Cerebellar nuclear complex (tissue), 1 donor: ENCODE measurements around the gene BIN1.

Experiments
- DNase-seq, 2 experiments: peaks; one replicate each; lab custom pipeline; 2025; lab: John Stamatoyannopoulos, UW

The BIN1 gene

DNA sequence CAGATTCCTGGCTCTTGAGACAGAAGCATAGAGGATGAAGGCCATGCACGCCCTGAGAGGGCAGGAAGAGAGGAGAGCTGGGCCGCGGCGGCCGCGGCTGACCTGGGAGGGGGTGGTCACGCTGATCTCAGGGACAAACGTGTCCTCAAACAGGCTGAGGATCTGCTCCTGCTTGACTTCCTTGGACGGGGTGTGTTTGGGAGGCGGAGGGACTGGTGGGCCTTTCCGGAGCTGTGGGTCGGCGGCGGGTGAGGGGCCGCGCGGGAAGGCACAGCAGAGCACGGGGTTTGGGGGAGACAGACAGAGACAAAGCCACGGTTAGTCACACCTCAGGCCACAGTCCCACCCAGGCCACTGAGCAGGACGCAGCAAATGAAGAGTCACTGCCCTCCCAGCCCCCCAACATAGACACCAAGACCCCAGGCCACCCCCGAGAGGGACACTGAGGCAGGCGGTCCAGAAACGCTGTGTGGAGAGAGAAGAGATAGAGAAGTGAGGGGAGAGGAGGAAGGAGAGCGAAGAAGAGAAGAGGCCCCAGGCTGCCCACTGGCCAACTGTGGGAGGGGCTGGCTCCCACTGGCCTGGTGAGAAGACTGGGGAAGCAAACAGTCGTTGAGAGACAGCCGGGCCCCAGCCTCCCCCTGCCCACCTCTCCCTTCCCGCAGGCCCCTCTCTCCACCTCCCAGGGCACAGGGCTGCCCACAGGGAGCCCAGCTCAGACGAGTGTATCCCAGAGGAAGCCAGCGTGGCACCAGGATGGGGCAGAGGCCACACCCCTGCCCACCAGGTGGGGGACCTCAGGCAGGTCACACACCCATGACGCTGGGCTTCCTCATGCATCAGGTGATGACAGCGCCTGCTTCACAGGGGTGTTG, 49.3 kb downstream of the BIN1 start:
- DNase-seq, result no peak

GRCh38 chr2:127056631-127057370, 50.2 kb downstream of the BIN1 start:
- DNase-seq, result no peak

DNA sequence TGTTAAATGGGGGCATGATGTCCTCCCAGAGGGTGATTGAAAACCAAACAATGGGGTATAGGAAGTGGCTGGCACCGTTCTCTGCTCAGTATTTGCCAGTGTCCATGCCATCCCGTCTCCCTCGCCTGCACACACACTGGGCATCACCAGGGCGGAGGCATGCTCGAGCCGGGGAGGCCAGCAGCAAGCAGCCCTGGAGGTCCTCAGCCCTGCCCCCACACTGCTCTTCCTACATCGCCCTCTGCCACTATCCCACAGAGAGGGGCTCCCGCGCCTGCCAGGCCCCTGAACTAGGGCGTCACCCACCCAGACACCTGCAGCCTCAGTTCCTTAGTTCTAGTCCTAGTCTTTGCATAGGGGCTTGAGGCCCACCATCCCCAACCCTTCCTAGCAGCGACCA, 50.9 kb downstream of the BIN1 start:
- no peak for DNase-seq

GRCh38 chr2:127055786-127056076, 51.2 kb downstream of the BIN1 start:
- no peak for DNase-seq

DNA sequence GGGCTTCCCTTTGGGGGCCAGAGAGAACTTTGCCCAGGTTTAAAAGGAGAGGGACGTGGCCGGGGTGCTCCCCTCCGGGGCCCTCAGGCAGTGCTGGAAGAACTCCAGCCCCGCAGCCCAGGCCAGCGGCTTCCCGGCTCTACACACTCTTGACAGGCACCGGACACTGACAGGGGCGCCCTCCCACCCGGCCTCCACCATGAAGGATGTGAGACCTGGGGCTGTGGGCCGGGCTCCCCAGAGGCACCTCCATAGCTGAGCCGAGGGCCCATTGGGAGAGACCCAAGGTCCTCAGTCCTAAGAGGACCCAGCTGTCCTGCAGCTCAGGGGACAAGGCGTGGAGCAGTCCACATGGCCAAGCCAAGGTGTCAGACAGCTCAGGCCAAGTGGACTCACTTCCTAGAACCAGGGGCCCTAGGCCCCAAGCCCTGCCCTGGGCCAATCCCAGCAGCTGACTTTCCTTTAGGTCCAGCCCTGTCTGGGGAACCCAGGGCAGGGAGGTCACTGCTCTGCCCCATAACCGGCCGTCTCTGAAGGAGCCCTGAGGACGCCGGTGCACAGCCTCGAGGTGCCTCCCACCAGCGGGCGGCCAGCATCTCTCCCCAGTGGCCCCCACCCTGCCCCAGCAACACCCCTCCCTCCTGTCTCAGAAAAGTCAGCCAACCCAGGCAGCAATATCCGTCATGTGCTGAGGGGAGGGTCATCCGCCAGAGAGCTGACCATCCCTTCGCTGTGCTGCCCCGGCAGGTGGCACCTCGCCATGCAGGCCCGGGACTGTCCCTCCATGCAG, 51.8 kb downstream of the BIN1 start:
- no peak for DNase-seq

- no peak for DNase-seq
These were observed 52.4 kb downstream of the BIN1 start for GRCh38 chr2:127054604-127054930.

GRCh38 chr2:127053731-127054603, 53.0 kb downstream of the BIN1 start:
- no peak for DNase-seq

DNA sequence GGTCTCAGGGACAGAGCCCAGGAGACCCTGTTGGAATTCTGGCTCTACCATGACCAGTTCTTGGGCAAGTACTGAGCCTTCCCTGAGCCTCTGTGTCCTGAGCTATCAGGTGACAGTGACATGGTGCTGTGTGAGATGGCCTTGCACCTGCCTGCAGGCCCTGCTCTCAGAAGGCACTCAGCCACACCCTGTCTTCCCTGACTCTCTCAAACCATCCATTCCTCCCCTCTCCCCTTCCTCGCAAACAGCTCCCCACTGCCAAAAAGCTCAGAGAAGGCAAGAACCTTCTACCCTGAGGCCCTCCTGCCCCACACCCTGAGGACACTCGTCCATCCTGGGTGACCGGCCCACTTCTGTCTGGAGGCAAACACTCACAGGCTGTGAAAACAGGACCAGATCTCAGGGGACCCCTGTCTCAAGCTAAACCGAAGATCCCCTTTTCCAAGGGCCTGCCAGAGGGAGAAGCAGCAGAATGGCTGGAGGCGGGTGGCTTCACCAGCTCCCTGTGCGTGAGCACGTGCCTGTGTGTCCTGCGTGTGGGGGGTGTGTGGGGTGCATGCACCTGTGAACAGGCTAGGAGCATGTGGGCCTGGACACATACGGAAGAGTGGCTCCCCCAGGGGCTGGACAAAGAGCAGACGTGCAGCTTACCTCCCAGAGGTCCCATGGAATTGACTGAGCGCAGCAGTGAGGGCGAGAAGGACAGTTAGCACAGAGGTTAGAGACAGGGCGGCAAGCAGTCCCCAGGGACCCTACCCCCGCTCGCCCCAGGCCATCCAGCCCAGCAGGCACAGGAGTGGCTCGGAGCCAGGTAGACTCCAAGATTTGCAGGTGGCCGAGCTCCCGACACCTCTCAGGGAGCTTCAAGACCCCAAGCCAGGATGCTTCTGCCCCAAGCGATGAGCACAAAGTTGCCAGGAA, 53.9 kb downstream of the BIN1 start:
- DNase-seq, result no peak

DNA sequence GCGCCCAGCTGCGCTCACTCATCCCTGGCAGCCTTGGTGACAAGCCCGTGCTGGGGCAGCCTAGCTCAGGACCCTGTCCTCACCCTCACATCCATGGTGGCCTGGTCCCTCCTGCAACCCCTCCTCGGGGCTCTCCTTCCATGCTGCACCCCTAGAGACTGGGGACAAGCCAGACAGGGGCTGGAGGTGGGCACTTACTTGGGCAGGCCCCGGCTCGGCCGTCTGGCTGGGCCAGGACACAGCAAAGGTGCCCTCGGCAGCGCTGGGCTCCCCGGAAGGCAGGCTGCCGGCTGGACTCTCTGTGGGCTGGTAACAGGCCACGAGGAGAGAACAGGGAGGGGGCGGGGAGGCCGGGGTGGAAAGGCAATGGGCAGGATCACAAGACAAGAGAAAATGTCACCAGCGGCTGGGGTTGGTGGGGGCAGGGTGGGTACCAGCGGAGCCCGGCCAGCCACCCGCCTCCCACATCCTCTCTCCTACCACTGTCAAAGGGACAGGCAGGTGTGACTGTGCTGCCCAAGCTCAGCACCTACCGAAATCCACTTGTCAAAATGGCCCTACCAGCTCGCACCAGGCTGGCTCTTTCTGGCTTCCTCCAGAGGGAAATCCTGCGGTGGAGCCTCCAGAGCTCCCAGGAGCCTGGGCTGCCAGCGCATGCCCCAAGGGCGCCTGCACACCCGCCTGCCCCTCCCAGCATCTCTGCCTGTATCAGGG, 54.7 kb downstream of the BIN1 start:
- no peak for DNase-seq

- no peak for DNase-seq
These were observed 55.6 kb downstream of the BIN1 start for GRCh38 chr2:127051116-127052056.

GRCh38 chr2:127050803-127051115, 56.2 kb downstream of the BIN1 start:
- DNase-seq, result no peak

DNA sequence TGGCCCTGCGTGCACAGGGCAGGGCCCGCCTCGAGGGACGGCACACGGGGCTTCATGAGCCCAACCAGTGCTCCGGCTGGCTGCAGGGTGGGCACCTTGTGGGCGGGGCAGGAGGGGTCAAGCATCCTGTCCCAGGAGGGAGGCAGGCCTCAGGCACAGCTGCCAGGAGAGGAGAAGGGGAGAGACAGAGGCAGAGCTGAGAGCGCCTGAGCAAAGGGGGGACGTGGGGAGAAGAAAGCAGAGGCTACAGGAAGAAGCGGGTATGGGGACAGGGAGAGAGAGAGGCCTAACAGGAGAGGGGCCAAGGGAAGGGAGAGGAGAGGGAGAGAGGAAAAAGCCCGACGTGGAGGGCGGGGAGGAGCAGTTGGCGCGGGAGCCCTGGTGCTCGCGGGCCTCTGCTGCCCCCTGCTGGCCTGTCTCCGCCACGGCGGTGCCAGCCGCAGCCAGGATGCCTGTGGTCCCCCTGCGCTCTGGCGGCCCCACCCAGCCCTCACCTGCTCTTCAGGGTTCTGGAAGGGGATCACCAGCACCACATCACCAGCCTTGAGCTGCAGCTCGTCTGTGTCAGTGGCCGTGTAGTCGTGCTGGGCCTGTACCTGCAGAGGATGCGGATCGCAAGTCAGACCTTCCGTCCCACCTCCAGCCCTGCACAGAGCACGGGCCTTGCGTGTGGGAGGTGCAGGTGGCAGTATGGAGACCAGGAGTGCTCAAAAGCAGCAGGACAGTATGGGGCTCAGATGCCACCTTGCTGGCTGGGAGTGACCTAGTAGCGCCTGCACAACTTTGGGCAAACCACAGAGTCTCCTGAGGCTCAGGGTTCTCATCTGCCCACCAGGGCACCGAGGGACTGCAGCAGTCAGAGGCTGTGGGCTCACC, 56.8 kb downstream of the BIN1 start:
- DNase-seq, result peak in 1 of 2 experiments; percentile 13

DNA sequence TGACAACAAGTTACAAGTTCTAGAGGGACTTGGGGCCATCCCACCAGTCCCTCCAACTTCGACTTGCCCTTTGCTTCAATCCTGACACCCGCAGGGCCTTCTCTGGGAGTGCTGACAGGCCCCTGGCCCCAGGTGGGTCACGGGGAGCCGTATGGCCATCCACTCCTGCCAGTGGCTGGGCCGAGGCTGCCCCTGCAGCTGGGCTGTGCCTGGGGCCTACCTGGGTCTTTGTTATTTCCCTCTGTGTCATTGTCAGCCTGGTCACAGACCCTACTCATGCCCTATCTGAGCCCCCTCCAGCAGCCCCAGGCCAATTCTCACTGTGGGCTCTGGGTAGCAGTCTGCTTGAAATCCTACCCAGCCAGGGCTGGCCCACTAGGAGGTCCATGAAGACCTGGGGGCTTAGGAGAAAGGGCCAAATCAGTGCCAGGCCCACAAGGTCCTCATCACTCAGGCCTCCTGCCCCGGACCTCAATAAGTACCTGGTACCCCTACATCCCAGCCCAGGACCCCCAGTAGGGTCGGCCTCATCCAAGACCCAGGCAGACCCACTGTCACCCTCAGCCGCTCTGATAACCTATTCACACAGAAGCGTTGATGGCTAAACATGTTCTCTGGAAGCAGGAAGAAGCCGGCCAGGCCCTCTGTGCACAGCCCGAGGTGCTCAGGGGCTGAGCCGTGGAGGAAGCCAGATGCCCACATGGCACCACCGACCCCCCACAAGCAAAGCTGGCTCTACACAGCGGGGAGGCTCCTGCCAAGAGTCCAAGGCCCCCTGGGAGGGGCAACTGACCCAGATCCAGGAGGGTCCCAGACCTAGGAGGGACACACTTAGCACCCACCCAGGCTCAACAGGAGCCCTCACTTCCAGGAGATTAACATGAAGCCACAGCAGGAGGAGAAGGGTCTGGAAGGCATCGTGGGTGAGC, 57.7 kb downstream of the BIN1 start:
- no peak for DNase-seq

GRCh38 chr2:127048618-127048935, 58.4 kb downstream of the BIN1 start:
- DNase-seq, result no peak

DNA sequence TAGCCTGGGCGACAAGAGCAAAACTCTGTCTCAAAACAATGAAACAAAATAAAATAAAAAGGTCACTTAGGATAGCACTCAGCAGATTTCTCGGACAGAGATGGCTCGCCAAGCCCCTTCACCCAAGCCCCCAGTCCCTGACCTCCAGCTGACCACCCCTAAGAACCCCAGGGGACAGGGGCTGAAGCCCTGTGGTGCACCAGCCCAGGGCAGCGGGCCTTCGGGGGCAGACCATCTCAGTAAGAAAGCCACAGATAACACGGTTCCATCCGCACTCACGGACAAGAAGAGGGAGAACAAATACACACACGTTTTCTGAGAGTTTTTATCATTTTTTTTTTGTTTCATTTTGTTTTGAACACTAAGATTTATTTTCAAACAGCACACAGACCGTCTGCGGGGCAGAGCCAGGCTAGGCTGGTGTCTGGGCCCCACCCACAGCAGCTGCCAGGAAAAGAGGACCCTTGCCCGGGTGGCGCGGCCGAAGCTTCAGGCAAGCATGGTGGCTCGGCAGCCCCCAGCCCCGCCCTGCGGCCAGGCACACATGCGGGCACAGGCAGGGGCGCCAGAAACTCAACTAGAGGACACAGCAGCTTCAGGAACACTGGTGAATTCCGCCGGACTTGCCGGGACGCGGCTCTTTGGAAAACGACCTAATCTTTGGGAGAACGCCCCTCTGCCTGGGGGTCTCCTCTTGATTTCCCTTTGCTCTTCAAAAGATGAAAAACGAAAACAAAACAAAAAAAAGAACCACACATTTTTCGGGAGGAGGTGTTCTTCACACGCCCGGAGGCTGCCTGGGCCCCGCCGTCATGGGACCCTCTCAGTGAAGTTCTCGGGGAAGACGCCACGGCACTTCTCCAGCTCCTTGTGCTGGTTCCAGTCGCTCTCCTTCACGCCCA, 59.0 kb downstream of the BIN1 start:
- no peak for DNase-seq

DNA sequence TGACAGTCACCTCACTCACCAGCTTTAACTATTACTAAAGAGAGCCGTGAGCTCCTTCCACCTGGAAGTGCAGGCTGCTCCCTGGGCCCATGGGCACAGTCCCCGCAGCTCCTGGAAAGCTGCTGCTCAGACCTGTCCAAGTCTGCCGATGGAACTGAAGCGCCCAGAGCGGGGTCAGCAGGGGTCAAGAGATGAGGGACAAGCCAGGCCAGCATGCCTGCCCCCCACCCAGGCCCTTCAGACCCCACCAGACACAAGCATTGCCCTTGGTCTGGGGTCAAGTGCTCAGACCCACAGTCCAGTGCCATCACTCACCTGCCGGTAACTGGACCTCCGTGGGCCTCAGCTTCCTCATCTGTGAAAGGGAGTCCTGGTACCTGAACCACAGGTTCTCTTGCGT, 59.9 kb downstream of the BIN1 start:
- no peak for DNase-seq
